Suprapubic skin (tissue), 4 donors: ENCODE results near the gene LIN7A.

Experiments used
- EP300 ChIP-seq: sonication (generic); formaldehyde crosslinking; IDR thresholded peaks from one replicate; pipeline ENCODE4 v1.6.1; 2017; ENCODE audit warnings: antibody characterized with exemption
- POLR2AphosphoS5 ChIP-seq, 3 donors: sonication (generic); formaldehyde crosslinking; IDR thresholded peaks; one replicate each; pipeline ENCODE4 v1.6.1; 2017; ENCODE audit warnings: antibody characterized with exemption in 3 of 3
- TF ChIP-seq, protein P1 (sequence below), 2 donors: fragments of 200-600 bp in 1 of 2; fragments of 450-650 bp in 1 of 2; sonication (generic) in 1 of 2; IDR thresholded peaks; one replicate each; pipeline ENCODE4 v1.5.1; 2016 to 2019; ENCODE audit warnings: antibody characterized with exemption in 2 of 2, mild to moderate bottlenecking in 1 of 2, moderate library complexity in 1 of 2

DNA sequence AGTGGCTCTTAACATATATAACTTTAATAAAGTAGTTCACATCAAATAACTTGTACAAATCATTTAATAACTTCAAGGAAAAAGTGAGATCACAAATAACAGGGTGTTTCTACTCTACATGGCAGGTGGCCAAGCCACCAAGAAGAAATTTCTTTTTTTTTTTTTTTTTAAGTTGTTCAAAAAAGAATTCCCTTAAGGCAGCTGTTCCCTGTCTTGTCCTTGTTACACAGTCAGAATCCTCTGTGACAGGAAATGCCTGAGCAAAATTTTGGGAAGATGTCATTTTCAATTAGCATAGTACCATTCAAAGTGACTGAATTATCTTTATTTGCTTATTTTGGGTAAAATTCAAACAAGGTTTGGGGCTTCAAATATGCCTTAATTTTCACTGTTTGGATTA lies 79.4 kb downstream of the LIN7A start:
- TF ChIP-seq, protein P1, sequence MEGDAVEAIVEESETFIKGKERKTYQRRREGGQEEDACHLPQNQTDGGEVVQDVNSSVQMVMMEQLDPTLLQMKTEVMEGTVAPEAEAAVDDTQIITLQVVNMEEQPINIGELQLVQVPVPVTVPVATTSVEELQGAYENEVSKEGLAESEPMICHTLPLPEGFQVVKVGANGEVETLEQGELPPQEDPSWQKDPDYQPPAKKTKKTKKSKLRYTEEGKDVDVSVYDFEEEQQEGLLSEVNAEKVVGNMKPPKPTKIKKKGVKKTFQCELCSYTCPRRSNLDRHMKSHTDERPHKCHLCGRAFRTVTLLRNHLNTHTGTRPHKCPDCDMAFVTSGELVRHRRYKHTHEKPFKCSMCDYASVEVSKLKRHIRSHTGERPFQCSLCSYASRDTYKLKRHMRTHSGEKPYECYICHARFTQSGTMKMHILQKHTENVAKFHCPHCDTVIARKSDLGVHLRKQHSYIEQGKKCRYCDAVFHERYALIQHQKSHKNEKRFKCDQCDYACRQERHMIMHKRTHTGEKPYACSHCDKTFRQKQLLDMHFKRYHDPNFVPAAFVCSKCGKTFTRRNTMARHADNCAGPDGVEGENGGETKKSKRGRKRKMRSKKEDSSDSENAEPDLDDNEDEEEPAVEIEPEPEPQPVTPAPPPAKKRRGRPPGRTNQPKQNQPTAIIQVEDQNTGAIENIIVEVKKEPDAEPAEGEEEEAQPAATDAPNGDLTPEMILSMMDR (IDR thresholded peaks at IDR 0.05) = no peak
- TF ChIP-seq POLR2AphosphoS5 (IDR thresholded peaks at IDR 0.05) (no peak), EP300 (no peak)
